Measurements from ENCODE around the gene OR2B2.
A peak's percentile ranks its signal among the peaks of the same experiment; 100 is the strongest.

OR2B2 gene

DNA sequence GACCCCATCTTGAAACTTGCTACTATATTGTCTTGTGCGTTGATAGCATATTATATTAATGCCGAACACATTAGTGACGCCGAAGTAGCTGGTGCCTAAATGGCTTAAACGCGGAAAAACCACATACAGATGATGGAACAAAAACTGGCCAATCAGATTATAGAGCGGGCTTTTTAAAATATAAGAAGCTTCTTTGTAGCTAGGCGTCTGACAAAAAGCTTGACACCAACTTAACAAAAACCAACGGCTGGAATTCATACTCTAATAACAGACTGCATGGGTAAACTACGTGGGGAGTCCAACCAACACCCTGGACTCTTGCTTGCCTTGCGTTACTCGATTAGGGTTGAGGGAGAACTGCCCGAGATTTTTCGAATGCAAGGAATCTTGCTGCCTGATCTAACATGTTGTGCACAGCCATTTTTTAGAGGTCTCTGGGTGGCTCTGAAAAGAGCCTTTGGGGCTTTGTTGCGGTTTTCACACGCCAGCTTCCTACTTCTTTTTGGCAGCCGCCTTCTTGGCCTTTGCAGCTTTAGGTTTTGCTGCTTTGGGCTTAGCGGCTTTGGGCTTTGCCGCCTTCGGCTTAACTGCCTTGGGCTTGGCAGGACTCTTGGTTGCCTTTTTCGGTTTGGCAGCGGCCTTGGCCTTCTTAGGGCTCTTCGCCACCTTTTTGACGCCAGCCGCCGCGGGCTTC is 45.7 kb downstream of the OR2B2 start:
- peak; percentile 96 for DNase-seq

- no peak for DNase-seq
Measured at GRCh38 chr6:27865850-27866356, 46.3 kb downstream of the OR2B2 start.

DNA sequence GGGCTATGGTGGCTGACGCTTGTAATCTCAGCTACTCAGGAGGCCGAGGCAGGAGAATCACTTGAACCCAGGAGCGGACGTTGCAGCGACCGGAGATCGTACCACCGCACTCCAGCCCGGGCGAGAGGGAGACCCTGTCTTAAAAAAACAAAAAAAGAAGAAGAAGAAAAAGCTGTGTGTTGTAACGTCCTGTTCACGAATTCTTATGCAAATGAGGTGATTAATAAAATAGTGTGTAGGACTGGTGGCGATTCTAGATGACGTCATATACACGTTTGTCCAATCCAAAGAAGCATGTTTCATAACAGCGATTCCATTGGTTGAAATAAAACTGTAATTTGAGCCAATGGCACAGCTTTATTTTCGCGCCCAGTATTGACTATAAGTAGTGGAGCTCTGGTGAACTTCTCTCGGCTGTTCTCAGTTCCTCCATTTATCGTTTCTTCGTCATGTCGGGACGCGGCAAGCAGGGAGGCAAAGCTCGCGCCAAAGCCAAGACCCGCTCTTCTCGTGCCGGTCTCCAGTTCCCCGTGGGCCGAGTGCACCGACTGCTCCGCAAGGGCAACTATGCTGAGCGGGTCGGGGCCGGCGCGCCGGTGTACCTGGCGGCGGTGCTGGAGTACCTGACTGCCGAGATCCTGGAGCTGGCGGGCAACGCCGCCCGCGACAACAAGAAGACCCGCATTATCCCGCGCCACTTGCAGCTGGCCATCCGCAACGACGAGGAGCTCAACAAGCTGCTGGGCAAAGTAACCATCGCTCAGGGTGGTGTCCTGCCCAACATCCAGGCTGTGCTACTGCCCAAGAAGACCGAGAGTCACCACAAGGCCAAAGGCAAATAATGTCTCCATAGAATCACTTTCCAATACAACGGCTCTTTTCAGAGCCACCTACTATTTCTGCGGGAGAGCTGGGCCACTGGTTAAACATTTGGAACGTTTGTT is 47.0 kb downstream of the OR2B2 start:
- DNase-seq = peak; percentile 99

DNA sequence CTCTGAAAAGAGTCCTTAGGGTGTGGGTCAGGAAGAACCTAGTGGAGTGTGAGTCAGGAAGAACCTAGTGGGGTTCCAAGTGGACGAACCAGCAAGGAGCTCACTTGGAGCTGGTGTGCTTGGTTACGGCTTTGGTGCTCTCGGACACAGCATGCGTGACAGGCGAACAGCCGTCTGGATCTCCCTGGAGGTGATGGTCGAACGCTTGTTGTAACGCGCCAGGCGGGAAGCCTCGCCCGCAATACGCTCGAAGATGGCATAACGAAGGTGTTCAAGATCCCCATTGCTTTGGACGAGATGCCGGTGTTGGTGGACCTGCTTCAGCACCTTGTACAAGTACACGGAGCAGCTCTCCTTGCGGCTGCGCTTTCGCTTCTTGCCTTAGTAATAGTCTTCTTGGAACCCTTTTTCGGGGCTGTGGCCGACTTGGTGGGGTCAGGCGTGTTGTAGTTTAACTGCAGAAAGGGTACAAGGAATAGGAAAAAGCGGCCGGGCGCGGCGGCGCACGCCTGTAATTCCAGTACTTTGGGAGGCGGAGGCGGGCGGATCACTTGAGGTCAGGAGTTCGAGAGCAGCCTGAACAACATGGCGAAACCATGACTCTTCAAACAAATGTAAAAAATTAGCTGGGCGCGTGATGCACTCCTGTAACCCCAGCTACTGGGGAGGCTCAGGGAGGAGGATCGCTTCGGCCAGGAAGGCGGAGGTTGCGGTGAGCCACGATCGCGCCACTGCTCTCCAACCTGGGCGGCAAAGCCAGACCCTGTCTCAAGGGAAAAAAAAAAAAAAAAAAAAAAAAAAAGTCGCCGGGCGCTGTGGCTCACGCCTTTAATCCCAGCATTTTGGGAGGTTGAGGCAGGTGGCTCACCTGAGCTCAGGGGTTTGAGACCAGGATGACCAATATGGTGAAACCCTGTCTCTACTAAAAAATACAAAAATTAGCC is 48.0 kb downstream of the OR2B2 start:
- peak; percentile 69 for DNase-seq

DNA sequence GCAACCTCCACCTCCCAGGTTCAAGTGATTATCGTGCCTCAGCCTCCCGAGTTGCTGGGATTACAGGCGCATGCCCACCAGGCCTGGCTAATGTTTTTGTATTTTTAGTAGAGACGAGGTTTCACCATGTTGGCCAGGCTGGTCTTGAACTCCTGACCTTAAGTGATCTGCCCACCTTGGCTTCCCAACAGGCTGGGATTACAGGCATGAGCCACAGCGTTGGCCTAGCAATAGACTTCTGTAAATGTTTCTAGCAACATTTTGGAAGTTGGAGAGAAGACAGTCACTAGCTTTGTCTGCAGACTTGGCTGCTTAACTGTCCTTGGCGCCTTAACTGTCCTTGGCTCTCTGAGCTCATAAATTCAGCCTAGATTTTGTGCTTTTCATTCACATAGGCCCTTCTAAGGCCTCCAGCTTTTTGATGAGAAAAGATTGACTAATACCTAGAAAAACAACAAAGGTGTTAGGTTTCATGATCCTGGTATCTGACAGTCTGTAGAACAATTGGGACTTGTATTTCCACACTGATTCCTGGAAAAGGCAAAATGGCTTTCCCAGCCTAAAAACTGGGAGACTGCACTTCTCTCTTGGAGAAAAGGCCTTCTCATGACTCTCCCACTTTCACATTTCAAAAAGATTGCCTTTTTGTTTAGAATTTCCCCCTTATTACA is 49.7 kb downstream of the OR2B2 start:
- peak; percentile 48 for DNase-seq

GRCh38 chr6:27861861-27862260 is 50.3 kb downstream of the OR2B2 start:
- DNase-seq = no peak

- DNase-seq = peak; percentile 89
Measured at GRCh38 chr6:27861276-27861840, 50.8 kb downstream of the OR2B2 start.
